HG03457 (cell line): ENCODE results near the gene OSTC.

Experiments
- ATAC-seq: cut with Tn5 transposase; IDR thresholded peaks from one replicate; pipeline ENCODE4 v1.9.1; 2021; ENCODE audit warnings: moderate number of reproducible peaks; ENCODE audit not compliant: unreplicated experiment

The OSTC gene

DNA sequence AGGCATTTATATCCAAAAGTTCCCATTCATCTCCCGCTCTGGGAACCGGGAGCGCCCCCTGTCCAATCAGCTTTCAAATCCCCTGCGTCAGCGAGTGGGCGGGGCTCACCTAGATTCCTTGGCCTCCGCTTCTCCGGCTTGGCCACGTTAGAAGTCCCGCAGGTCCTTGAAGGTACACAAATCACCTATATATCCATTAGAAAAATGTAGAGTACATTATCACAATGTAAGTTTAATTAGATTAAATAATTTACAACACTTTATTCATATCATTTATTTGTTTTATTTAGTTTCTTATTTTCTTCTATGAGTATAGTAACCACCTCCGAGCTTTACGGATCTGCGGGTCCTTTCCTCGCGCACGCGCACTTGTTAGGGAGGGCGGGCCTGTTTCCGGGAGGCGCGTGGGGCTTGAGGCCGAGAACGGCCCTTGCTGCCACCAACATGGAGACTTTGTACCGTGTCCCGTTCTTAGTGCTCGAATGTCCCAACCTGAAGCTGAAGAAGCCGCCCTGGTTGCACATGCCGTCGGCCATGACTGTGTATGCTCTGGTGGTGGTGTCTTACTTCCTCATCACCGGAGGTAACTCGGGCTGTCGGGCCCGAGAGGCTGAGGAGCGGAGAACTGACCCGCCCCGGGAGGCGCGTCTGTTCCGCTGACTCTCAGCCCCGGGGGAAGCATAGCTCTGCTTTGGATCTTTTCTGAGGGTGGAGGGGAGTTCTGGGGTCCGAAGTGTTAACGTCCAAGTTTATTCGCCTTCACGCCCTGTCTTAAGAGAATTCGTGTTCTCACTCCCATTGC, at the start of gene OSTC:
Gene OSTC, plus strand, starts transcription at position 388 of the 802 bp plus-strand sequence. Its CDS starts 57 bp downstream, at position 445.
- ATAC-seq = peak; percentile 91

GRCh38 chr4:108601106-108601505, 49.3 kb upstream of the OSTC start:
- no peak for ATAC-seq

- no peak for ATAC-seq
These were observed 48.9 kb upstream of the OSTC start for GRCh38 chr4:108601532-108601931.

DNA sequence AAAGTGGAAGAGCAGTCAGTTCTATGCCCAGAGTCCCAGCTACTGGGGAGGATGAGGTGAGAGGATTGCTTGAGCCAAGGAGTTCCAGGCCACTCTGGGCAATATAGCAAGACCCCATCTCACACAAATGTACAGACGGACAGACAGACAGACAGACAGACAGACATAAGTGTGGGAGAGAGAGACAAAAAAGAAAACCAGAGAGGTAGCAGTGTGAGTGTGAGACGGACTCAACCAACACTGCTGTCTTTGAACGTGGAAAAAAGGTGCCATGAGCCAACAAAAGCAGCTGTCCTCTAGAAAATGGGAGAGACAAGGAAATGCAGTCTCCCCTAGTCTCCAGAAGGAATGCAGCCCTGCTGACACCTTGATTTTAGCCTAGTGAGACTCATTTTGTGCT, 48.2 kb upstream of the OSTC start:
- no peak for ATAC-seq

DNA sequence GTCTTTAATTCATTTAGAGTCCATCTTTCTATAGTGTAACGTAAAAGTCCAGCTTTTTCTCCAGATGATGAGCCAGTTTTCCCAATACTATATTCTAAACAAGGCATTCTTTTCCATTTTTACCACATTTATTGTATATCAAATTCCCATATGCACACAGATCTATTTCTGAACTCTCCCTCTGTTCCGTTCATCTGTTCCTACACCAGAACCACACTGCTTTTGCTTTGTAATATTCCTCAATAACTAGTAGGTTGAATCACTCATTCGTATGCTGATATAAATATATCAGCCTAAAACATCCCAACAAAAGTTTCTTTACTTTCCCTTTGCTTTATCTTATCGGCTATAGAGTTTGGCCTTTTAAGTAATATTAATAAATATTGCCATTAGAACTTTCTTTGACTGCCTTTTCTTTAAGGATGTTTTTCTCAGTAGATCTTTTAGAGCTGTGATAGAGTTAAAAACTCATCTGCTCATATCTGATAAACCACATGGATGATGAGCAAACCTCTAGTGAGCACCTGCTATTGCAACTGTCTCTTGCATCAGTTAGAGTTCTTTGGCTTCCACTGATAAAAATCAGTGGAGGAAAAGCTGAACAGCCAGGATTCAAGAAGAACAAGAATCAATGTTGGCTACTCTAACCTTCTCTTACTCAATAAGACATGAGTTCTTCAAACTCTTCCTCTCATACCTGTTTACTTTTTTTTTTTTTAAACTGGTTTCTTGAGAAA, 43.2 kb upstream of the OSTC start:
- no peak for ATAC-seq

- no peak for ATAC-seq
These were observed 39.0 kb upstream of the OSTC start for GRCh38 chr4:108611365-108611764.

DNA sequence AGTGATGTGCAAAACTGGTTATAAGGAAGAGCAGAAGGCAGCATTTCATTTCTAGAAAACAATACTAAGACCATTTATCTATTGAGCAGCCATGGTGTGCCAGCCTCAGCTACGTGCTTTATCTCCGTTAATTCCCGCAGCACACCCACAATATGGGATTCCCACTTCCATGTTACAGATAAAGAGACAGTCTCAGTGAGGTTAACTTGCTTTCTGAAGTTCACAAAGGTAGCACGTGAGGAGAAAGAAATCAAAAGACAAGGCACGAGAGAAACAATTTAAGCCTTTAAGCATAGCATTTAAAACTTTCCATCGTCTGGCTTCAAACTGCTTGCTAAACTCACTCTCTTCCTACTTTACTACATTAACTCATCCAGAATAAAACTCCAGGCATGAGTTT, 38.0 kb upstream of the OSTC start:
- no peak for ATAC-seq

DNA sequence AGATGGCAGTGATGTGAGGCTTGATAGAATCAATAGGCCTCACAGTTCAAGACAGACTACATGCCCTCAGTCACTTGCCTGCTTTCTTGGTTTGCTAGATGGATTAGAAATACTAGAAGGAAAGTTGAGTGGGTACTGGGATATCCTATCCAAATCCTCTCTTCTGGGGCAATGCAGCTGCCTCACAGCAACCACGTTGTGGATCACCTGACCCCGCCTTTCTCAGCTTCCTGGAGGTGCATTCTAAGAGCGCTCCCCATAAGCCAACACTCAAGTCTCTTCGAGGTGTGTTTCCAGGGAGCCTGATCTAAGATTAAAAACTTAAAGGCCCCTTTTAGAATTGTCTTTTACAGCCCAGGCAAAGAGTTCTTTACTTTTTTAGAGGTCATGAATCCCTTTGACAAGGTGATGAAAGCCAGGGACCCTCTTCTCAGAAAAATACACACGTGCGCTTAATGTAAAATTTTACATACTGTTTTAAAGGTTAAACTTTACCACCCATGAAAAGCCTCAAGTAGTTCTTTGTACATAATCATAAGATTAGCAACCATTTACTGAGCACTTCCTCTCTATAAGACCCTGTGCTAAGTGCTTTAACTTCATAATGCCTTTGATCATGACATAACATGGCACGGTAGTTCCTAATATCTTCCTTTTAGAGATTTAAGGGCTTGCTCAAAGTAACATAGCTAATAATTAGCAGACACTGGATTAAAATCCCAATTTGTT, 30.9 kb upstream of the OSTC start:
- ATAC-seq = no peak

- ATAC-seq = peak; percentile 100
These were observed 30.1 kb upstream of the OSTC start, which contains the start of gene RPL34 for GRCh38 chr4:108620101-108620932. Gene RPL34 (plus strand): TSS chr4:108620576. CDS start chr4:108621960, 1,384 bp downstream.

GRCh38 chr4:108620933-108621905, 29.2 kb upstream of the OSTC start:
- ATAC-seq = peak; percentile 3

- ATAC-seq = no peak
These were observed 28.4 kb upstream of the OSTC start for GRCh38 chr4:108622022-108622421.

- no peak for ATAC-seq
These were observed 27.6 kb upstream of the OSTC start for GRCh38 chr4:108622828-108623227.

- ATAC-seq = no peak
These were observed 25.9 kb upstream of the OSTC start for GRCh38 chr4:108624263-108625056.

GRCh38 chr4:108626056-108626455, 24.3 kb upstream of the OSTC start:
- no peak for ATAC-seq

DNA sequence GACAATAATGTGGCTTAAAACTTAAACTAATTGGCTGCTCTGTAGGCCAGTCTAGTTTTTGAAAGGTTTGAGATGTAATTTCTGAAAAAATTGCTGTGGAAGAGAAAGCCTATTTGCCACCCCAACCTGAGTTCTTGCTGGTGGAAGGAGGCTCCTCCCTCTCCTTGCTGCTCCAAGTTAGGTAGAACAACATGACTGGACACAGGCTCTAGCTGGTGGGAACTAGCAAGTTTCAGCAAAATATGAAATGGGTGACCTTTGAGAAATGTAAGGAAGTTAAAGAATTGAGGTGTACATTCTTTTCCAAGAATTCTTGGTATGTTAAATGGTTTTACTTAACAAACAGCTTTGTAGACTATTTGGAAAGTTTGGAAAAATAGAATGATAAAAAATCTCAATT, 22.0 kb upstream of the OSTC start:
- no peak for ATAC-seq

DNA sequence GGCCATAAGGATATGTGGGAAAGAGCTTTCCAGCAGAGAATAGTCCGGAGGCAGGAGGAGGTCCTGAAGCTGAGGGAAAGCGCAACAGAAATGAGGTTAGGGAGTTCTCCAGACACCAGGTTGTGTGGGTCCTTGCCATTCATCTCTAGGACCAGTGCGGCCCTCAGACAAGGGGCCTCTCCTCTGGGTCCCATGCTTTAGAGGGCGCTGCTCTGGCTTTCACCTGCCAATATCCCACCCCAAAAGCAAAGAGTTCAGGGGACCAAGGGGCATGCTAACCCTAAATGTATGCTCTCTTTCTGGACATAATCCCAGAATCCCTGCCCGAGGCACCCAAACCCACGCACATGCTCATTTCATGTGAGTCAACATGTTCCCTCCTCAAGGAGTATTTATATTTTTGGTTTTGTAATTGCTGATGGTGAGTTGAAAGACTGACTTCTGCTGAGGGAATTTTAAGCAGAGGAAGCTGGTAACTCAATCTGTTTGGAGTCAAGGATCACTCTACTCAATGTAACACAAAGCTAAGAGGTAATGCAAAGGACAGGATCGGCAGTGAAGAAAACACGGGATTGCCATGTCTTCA, 15.2 kb upstream of the OSTC start:
- ATAC-seq = no peak

GRCh38 chr4:108636246-108636645, 14.2 kb upstream of the OSTC start:
- ATAC-seq = no peak

DNA sequence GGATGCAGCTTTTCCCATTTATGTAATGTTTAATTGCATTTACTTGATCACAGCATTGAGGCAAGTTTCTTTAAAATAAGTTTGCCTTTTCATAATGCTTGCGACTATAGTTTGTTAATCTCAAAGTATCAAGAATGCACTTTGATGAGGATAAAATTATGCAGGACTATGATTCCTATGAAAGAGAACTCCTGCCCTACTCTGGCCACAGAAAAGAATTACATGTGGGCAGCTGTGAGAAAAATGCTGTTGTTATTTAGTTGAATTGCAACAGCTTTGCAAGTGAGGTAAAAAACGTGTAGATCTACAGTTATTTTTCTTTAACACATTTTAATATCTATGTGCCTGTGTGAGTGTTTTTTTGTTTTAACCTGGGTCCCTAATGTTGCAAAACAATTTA, 12.5 kb upstream of the OSTC start:
- ATAC-seq = no peak
